MCF 10A (cell line): ENCODE results near the gene EXT2. TPM values are rescaled to one million over a fixed set of nuclear protein-coding genes. Genes with fewer than 3 reads are reported as not detected.
A peak's percentile ranks its signal among the peaks of the same experiment; 100 is the strongest.

Experiments used
- BruUV-seq: library from RNA; stranded (reverse); fragments of 400-500 nt; replicated peaks from 2 replicates; lab custom pipeline; 2021; lab: Mats Ljungman, UMichigan
- CTCF ChIA-PET: fragments of 300-600 bp; sonication (Branson Sonifier 250); formaldehyde crosslinking; extraction: SDS; loops from one replicate; lab custom pipeline; 2021; ENCODE audit warnings: antibody characterized with exemption, inconsistent platforms; lab: Yijun Ruan, JAX
- POLR2A ChIA-PET: fragments of 300-600, 350-650 bp; sonication (Branson Sonifier 250); formaldehyde crosslinking; extraction: SDS; loops from one replicate; lab custom pipeline; 2020; ENCODE audit warnings: antibody characterized with exemption, inconsistent platforms; lab: Yijun Ruan, JAX
- DNase-seq: peaks from one replicate; pipeline ENCODE4 v3.0.0-alpha.2; 2018; ENCODE audit not compliant: unreplicated experiment
- H3K27ac Mint-ChIP-seq: one replicate; pipeline ENCODE4 v1.8.0; 2022; ENCODE audit warnings: mild to moderate bottlenecking, low read depth, mixed read lengths; ENCODE audit not compliant: unreplicated experiment
- H3K27me3 Mint-ChIP-seq: one replicate; pipeline ENCODE4 v1.8.0; 2022; ENCODE audit warnings: mixed read lengths; ENCODE audit not compliant: insufficient read depth, unreplicated experiment
- H3K36me3 Mint-ChIP-seq: one replicate; pipeline ENCODE4 v1.8.0; 2022; ENCODE audit warnings: mild to moderate bottlenecking, moderate library complexity, mixed read lengths; ENCODE audit not compliant: insufficient read depth, unreplicated experiment
- H3K4me1 Mint-ChIP-seq: one replicate; pipeline ENCODE4 v1.8.0; 2022; ENCODE audit warnings: mixed read lengths; ENCODE audit not compliant: insufficient read depth, unreplicated experiment
- H3K4me3 Mint-ChIP-seq: one replicate; pipeline ENCODE4 v1.8.0; 2022; ENCODE audit warnings: mild to moderate bottlenecking, moderate library complexity, mixed read lengths; ENCODE audit not compliant: unreplicated experiment
- H3K9me3 Mint-ChIP-seq: one replicate; pipeline ENCODE4 v1.8.0; 2022; ENCODE audit warnings: mixed read lengths; ENCODE audit not compliant: unreplicated experiment
- intact Hi-C: fragments of 100-400 bp; cut with micrococcal nuclease; formaldehyde crosslinking; loops from 2 replicates; pipeline ENCODE4 v1.14.1; 2022
- total RNA-seq: library from RNA; stranded (reverse); gene quantifications from 2 replicates; pipeline ENCODE4 v1.2.3, GENCODE V29; 2022
- TF ChIP-seq, protein P1 (sequence below): fragments of 200-600 bp; IDR thresholded peaks from one replicate; pipeline ENCODE4 v1.8.0; 2022; ENCODE audit warnings: antibody characterized with exemption, mild to moderate bottlenecking; ENCODE audit not compliant: unreplicated experiment

EXT2 gene
- total RNA-seq, 1 experiment from 2014 or later: 73.1 TPM

DNA sequence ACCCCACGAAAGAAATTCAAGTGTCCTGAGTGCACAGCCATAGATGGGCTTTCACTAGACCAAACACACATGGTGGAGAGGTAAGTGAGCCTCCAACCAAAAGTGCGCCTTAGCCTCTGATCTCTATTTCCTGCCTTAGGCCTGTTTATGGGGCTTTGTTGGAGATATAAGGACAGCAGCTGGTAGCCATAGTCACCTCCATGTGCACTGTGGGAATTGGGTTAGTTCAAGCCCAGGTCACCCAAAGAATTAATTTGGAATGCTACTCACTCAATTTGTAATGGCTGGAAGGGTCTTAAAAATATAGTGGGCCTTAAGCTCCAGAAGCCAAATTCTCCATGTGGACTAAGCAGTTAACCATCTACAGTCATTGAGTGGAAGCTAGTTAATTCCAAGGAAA is 140.8 kb downstream of the EXT2 start:
- Mint-ChIP-seq H3K4me3 (no peak overlapping the region), H3K4me1 (no peaks in the 10 kb centered on the region), H3K27ac (no peak overlapping the region), H3K27me3 (no peaks in the 10 kb centered on the region), H3K36me3 (peaks cover 34% of the 10 kb centered on the region), H3K9me3 (no peaks in the 10 kb centered on the region)
- ChIA-PET CTCF (interaction anchor here (1.5 kb wide), 1 partner anchor 10 kb away, joined by 5 read pairs; no protein-coding TSS in a partner anchor), POLR2A (interaction anchor here (1.1 kb wide), 1 partner anchor 10 kb away, joined by 3 read pairs; no protein-coding TSS in a partner anchor)
- DNase-seq: no peak
- BruUV-seq: no TSS peak
- TF ChIP-seq, protein P1, sequence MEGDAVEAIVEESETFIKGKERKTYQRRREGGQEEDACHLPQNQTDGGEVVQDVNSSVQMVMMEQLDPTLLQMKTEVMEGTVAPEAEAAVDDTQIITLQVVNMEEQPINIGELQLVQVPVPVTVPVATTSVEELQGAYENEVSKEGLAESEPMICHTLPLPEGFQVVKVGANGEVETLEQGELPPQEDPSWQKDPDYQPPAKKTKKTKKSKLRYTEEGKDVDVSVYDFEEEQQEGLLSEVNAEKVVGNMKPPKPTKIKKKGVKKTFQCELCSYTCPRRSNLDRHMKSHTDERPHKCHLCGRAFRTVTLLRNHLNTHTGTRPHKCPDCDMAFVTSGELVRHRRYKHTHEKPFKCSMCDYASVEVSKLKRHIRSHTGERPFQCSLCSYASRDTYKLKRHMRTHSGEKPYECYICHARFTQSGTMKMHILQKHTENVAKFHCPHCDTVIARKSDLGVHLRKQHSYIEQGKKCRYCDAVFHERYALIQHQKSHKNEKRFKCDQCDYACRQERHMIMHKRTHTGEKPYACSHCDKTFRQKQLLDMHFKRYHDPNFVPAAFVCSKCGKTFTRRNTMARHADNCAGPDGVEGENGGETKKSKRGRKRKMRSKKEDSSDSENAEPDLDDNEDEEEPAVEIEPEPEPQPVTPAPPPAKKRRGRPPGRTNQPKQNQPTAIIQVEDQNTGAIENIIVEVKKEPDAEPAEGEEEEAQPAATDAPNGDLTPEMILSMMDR: no peak
- intact Hi-C loops: no loop called here

- H3K9me3 Mint-ChIP-seq: no peaks in the 10 kb centered on the region
- no peak for DNase-seq
- H3K27me3 Mint-ChIP-seq: no peaks in the 10 kb centered on the region
- no peaks in the 10 kb centered on the region for H3K4me1 Mint-ChIP-seq
- H3K4me3 Mint-ChIP-seq: no peak overlapping the region
- ChIA-PET POLR2A (interaction anchor here (0.7 to 1.0 kb wide), 2 partner anchors 17 to 87 kb away, joined by 3 read pairs; no protein-coding TSS in a partner anchor), CTCF (no interaction called here)
- intact Hi-C loops: no loop called here
- peak overlapping the region; percentile 8 for H3K27ac Mint-ChIP-seq
- TF ChIP-seq, protein P1: no peak
- BruUV-seq: no TSS peak
- peaks cover 33% of the 10 kb centered on the region for H3K36me3 Mint-ChIP-seq
Observed at GRCh38 chr11:44237156-44237555, 141.7 kb downstream of the EXT2 start.

GRCh38 chr11:44241851-44242250 is 146.4 kb downstream of the EXT2 start:
- peaks cover 21% of the 10 kb centered on the region for H3K36me3 Mint-ChIP-seq
- TF ChIP-seq, protein P1: no peak

GRCh38 chr11:44243086-44243485 is 147.6 kb downstream of the EXT2 start:
- no peak overlapping the region for H3K4me3 Mint-ChIP-seq
- no TSS peak for BruUV-seq

More at GRCh38 chr11:44241851-44242250, 146.4 kb downstream of the EXT2 start:
- intact Hi-C loops: no loop called here
- Mint-ChIP-seq H3K4me3 (no peak overlapping the region), H3K9me3 (no peaks in the 10 kb centered on the region), H3K4me1 (no peaks in the 10 kb centered on the region), H3K27me3 (no peaks in the 10 kb centered on the region), H3K27ac (no peak overlapping the region)
- CTCF ChIA-PET: interaction anchor here (0.6 to 1.1 kb wide), 3 partner anchors 56 to 317 kb away, joined by 3 read pairs; no protein-coding TSS in a partner anchor
- POLR2A ChIA-PET: interaction anchor here (0.5 kb wide), 1 partner anchor 706 kb away, joined by 3 read pairs; no protein-coding TSS in a partner anchor
- no TSS peak for BruUV-seq
- no peak for DNase-seq

More at GRCh38 chr11:44243086-44243485, 147.6 kb downstream of the EXT2 start:
- CTCF ChIA-PET: no interaction called here
- intact Hi-C loops: no loop called here
- peaks cover 17% of the 10 kb centered on the region for H3K36me3 Mint-ChIP-seq
- H3K9me3 Mint-ChIP-seq: no peaks in the 10 kb centered on the region
- TF ChIP-seq, protein P1: no peak
- no peak for DNase-seq
- H3K4me1 Mint-ChIP-seq: no peaks in the 10 kb centered on the region
- no peaks in the 10 kb centered on the region for H3K27me3 Mint-ChIP-seq
- H3K27ac Mint-ChIP-seq: no peak overlapping the region
- POLR2A ChIA-PET: interaction anchor here (1.3 kb wide), 1 partner anchor 10 kb away, joined by 3 read pairs; no protein-coding TSS in a partner anchor
